Endothelial cell of hepatic sinusoid (primary cell): ENCODE results near the gene JAKMIP2.

Experiments used
- in situ Hi-C: cut with HindIII; loops from 2 replicates; pipeline ENCODE4 v1.10.0; 2017; ENCODE audit warnings: low sequenced_read_pairs

JAKMIP2 gene

DNA sequence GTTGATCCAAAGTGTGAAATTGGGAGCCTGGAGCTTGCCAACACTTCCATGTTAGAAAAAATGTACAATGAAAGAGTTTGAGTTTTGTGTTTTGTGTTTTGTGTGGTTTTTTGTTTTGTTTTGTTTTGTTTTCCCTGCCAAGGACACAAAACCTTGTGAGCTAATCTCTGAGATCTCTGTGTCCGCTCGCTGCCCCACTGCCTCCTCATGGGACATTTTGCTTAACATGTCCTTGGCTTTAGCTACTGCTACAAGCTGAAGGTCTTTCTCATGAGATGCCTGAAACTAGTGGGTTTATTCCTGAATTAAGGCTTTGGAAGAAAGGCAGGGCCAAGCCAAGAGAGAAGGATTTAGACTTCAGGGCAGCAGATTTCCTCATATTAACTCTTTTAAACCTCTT is 7.3 kb upstream of the JAKMIP2 start:
- in situ Hi-C loops: no loop called here

- in situ Hi-C loops: no loop called here
Measured at GRCh38 chr5:147788023-147788422, 5.5 kb upstream of the JAKMIP2 start.

DNA sequence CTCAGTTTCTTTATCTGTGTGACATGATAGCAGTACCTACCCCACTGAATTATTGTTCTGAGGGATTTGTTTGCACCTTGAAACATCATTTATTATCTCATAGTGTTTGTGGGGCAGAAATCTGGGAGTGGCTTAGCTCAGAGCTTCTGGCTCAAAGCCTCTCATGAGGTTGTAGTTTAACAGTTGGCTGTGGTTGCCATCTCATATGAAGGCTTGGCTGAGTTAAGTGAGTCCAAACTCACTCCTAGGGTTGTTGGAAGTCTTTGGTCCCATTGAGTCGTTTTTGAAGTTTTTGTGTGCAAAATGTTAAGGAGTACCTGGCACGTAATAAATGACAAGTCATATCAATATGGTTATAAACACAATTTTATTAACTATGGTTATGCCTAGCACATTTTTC is 3.6 kb upstream of the JAKMIP2 start:
- in situ Hi-C loops: no loop called here

DNA sequence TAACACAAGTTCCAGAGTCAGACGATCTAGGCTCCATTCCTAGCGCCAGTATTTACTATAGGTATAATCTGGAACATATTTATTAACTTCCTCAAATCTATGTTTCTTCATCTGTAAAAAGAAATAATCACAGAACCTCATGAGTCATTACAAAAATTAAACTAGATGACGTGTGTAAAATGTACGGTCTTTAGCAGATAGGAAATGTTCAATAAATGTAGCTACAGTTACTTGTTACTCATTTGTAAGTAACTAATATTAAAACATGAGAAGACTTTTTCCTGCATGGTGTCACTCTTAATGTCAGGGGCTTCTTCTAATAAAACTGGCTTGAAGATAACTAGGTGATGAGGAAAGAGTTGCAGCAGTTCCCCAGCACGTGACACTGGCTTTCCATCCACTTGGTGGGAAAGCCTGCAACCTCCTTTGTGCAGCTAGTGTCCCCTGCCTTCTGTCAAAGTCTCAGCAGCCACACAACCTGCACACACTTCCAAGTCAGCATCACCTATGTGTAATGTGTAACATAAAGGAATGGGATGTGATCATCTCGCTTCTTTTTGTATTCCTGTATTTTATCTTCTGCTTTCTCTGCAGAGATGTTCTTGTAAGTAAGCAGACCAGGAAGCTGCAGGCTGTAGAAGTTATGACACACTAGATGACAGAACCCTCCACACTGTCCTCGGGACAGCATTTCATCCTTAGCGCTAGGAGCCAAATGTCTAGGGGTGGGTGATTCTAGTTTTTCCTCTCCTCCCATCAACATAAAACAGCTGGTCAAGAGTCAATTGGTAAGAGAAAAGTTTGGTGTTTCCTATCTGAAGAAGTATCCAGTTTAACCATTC is 1.8 kb upstream of the JAKMIP2 start:
- in situ Hi-C loops: no loop called here

DNA sequence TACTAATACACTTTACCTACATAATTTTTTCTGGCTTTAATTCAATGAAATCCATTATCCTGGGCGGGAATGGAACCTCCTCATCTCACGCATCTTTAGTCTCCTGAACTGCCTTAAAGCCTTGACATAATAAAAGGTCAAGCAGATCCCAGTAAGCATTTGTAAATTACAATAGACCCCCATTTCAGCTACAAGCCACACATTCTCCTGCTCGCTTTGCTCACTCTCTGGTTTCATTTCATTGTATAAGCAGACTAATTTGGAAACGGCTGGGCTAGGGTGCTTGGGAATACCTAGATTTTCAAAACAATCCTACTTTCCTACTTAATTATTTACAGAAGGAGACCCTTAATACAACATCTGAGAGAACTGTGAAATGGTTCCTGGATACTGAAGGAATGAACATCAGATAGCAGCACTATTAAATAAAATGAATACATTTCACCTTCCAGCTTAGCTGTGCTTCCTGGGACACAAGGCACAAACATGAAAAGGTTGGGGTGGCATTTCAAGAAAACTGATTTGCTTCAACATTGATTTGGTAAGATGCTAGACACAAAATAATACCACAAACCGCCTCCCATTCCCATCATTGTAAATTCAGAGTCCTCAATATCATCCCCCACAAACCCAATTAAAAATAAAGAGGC is 1.5 kb downstream of the JAKMIP2 start:
- in situ Hi-C loops: no loop called here

DNA sequence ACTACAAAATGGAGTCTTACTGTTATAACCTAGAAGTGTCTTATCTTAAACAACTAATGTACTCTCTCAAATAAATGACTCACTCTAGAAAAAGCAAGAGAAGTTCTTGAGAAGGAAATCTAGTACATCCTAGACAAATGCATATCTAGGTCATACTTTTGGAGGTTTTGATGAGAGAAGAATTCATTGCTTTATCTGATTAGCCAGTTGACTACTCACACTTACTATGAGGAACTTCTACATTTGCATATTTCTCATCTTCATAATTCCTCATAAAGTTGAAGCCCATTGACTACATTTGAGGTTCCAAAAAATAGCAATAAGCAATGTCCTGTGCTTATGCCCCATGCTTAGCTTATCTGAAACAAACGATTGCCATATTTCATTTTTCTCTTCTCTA is 2.8 kb downstream of the JAKMIP2 start:
- in situ Hi-C loops: no loop called here

DNA sequence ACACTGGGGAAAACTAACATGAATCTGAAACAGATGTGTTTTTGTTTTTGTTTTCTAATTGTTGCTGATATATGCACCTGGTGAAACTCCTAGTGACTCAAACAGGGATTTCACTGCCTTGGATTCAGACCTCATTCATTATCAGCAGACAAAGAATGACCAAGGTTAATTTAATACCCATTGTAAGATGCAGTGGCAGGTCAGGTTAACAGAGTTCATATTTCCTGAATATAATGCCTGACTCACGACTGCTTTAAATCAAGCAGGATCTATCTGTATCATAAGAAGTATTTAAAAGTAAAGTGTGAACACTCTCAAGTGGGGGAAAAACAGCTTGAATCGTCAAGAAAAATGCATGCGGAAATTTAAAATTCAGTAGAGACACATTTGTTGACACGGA is 5.5 kb downstream of the JAKMIP2 start:
- in situ Hi-C loops: no loop called here

- in situ Hi-C loops: loop anchor here (5.0 kb wide), 1 partner anchor 46 kb away; no protein-coding TSS in a partner anchor
Measured at GRCh38 chr5:147773587-147773986, 8.9 kb downstream of the JAKMIP2 start.

- in situ Hi-C loops: loop anchor here (5.0 kb wide), 1 partner anchor 46 kb away; no protein-coding TSS in a partner anchor
Measured at GRCh38 chr5:147773139-147773538, 9.4 kb downstream of the JAKMIP2 start.

DNA sequence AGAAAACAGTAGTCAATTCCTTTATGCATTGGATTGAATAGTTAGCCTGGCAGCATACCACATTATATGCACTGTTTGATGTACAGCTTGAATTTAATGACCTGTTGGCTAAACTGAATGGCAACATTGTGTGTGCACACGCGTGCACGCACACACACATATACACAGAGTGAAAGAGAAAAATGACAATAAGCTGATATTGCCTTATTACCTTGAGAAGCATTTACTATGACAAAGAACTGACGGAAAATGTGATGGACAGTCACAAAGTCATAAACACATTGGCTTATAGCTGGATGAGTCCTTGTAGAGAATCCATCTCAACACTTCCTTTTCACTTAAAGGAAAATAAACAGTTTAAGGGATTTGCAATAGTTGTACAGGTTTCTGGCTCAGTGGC is 15.5 kb downstream of the JAKMIP2 start:
- in situ Hi-C loops: no loop called here

DNA sequence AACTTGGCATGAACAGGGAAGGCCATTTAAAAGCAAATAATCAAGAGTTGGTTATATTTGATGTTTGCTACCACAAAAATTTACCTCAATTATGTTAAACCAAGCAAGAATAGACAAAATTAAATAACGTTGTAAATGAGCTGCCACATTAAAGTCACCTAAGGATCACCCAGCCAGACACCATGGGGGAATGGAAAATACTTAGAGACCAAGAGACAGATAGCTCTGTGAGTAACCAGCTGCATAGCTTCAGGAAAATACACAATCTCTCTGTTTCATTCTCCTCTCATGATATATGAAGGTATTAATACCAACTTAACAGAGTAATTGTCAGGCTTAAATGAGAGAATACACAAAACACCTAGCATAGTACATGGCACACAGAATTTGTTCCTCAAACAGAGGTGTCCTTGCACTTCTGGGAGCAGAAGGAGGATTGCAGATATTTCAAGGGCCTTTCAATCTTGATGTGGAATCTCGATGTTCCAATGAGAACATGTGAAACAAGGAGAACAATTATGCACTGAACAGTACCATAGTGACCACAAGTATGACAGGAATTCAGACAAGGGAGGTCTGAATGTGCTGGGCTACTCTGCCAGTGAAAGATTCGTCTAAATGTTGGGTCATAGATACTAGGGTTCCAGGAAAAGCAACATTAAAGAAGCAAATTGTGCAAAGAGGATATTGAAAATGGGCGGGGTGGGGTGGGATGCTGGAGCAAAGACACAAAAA is 18.6 kb downstream of the JAKMIP2 start:
- in situ Hi-C loops: no loop called here

GRCh38 chr5:147760086-147760875 is 22.2 kb downstream of the JAKMIP2 start:
- in situ Hi-C loops: no loop called here

- in situ Hi-C loops: loop anchor here (5.0 kb wide), 1 partner anchor 67 kb away; no protein-coding TSS in a partner anchor
Measured at GRCh38 chr5:147759441-147759840, 23.1 kb downstream of the JAKMIP2 start.

DNA sequence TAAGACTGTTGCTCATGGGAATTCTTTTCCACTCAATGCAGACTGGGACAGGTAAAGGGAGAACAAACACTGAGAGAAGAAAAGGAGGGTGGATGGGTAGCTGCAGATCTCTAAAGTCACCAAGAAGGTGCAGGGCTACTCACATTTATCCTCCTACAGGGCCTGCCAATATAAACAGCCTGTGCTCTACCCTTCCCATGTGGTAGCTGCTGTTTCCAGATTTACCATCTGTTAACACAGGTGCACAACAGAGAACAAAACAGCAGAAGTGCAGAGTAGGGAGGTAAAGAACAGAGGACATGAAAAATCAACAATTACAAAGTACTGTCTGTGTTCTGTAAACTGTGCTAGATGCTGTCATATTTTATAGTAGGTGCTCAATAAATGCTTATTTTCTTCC is 26.0 kb downstream of the JAKMIP2 start:
- in situ Hi-C loops: loop anchor here (5.0 kb wide), 1 partner anchor 64 kb away; no protein-coding TSS in a partner anchor

DNA sequence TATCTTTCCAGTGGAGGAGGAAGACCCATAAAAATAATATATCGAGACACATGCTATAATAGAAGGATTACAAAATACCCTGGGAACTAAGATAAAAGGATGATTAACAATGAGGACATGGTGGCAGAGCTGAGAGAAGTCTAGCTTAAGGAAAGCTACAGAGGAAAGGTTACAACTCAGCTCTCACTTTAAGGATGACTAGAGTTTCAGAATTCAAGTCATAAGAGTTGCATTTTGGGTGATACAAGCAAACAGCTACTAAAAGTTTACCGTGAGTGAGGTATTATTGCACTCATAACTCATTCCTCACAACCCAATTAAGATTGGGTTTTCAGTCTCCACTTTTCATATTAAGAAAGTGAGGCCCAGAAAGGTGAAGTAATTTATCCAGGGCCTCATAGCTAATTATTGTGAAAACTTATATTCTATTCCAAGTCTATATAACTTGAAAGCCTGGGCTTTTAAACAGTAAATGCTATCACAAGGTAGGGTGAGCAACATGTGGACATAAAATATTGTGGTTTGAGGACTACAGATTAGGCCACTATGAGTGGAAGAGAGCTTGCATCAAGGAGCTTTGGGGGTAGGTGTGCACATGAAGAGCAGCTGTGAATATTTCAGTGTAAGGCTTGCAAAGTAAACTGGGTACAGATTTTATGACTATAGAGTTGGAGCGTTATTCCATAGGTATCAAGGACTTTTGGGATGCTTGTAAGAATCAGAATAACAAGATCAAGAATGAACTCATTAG is 28.0 kb downstream of the JAKMIP2 start:
- in situ Hi-C loops: loop anchor here (5.0 kb wide), 1 partner anchor 62 kb away; no protein-coding TSS in a partner anchor

GRCh38 chr5:147753765-147754164 is 28.8 kb downstream of the JAKMIP2 start:
- in situ Hi-C loops: no loop called here

DNA sequence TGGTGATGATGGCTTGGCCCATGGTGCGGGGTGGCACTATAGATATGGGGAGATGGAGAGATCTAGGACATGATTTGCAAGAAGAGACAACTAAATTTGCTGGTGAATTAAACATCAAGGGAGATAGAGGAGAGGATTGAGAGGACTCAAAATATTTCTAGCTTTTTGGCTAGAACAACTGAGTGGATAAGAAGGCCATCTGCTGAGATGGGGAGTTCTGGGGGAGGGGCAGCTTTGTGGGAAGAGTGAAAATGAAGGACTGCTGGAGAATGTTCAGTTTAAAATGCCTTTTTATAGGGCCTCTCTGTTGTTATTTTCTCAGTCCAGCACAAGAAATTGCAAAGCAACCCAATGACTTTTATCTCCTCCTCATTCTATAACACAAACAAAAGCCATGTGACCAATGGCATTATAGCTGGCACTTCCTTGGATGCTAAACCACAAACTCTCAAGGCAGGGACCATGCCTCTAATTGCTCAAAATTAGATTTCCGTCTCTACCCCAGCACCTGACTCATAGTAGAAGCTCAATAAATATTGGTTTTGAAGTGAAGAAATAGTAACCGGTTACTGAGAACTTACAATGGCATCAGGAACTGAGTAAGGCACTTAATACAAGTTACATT is 29.8 kb downstream of the JAKMIP2 start:
- in situ Hi-C loops: no loop called here

DNA sequence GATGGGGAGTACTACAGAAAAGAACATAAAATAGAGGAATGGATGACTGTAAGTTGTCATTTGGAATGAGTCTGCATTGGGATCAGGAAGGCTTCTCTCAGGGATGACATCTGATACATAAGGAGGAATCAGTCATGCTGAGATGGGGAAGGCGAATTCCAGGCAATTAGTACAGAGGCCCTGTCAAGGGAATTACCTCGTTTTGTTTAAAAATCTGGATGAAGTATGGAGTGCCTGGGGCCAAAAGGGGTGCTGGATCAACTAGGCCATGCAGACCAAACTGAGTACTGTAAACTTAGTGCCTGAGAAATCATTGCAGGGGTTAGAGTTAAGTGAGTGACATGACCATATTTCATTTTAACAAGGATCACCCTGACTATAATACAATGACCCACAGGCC is 30.5 kb downstream of the JAKMIP2 start:
- in situ Hi-C loops: no loop called here

DNA sequence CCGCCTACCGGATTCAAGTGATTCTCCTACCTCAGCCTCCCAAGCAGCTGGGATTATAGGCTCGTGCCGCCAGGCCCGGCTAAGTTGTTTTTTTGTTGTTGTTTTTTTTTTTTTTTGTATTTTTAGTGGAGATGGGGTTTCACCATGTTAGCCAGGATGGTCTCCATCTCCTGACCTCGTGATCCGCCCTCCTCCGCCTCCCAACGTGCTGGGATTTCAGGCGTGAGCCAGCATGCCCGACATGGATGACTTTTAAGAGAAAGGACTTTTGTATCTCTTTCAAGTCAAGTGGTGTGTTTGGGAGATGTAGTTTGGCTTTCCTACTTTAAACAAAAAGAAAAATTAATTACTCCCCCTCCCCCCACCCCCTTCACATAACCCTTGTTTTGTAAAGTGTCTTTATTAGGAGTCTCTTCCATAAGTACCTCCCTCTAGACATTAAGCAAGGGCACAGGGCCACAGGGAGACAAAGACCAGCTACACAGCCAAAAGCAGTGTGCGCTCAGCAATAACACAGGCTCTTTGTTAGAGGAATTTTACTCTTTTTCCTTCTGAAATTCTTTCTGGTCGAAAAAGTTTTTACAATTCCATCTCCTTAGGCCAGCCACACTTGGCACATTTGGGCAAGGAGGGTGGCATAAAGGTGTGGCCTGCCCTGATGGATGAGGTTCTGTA is 31.2 kb downstream of the JAKMIP2 start:
- in situ Hi-C loops: no loop called here
